MCF 10A (cell line): ENCODE data around the gene TRIM72. TPM values are rescaled to one million over a fixed set of nuclear protein-coding genes. Genes with fewer than 3 reads are reported as not detected.
"Not testable (repeated sequence)": the region's sequence is repeated elsewhere in the genome, so short reads cannot be mapped to it uniquely, and the experiment has no call there.

ENCODE experiments used
- BruUV-seq: library from RNA; stranded (reverse); fragments of 400-500 nt; replicated peaks from 2 replicates; lab custom pipeline; 2021; lab: Mats Ljungman, UMichigan
- CTCF ChIA-PET: fragments of 300-600 bp; sonication (Branson Sonifier 250); formaldehyde crosslinking; extraction: SDS; loops from one replicate; lab custom pipeline; 2021; ENCODE audit warnings: antibody characterized with exemption, inconsistent platforms; lab: Yijun Ruan, JAX
- POLR2A ChIA-PET: fragments of 300-600, 350-650 bp; sonication (Branson Sonifier 250); formaldehyde crosslinking; extraction: SDS; loops from one replicate; lab custom pipeline; 2020; ENCODE audit warnings: antibody characterized with exemption, inconsistent platforms; lab: Yijun Ruan, JAX
- DNase-seq: peaks from one replicate; pipeline ENCODE4 v3.0.0-alpha.2; 2018; ENCODE audit not compliant: unreplicated experiment
- H3K27ac Mint-ChIP-seq: one replicate; pipeline ENCODE4 v1.8.0; 2022; ENCODE audit warnings: mild to moderate bottlenecking, low read depth, mixed read lengths; ENCODE audit not compliant: unreplicated experiment
- H3K27me3 Mint-ChIP-seq: one replicate; pipeline ENCODE4 v1.8.0; 2022; ENCODE audit warnings: mixed read lengths; ENCODE audit not compliant: insufficient read depth, unreplicated experiment
- H3K36me3 Mint-ChIP-seq: one replicate; pipeline ENCODE4 v1.8.0; 2022; ENCODE audit warnings: mild to moderate bottlenecking, moderate library complexity, mixed read lengths; ENCODE audit not compliant: insufficient read depth, unreplicated experiment
- H3K4me1 Mint-ChIP-seq: one replicate; pipeline ENCODE4 v1.8.0; 2022; ENCODE audit warnings: mixed read lengths; ENCODE audit not compliant: insufficient read depth, unreplicated experiment
- H3K4me3 Mint-ChIP-seq: one replicate; pipeline ENCODE4 v1.8.0; 2022; ENCODE audit warnings: mild to moderate bottlenecking, moderate library complexity, mixed read lengths; ENCODE audit not compliant: unreplicated experiment
- H3K9me3 Mint-ChIP-seq: one replicate; pipeline ENCODE4 v1.8.0; 2022; ENCODE audit warnings: mixed read lengths; ENCODE audit not compliant: unreplicated experiment
- intact Hi-C: fragments of 100-400 bp; cut with micrococcal nuclease; formaldehyde crosslinking; loops from 2 replicates; pipeline ENCODE4 v1.14.1; 2022
- total RNA-seq: library from RNA; stranded (reverse); gene quantifications from 2 replicates; pipeline ENCODE4 v1.2.3, GENCODE V29; 2022
- TF ChIP-seq, protein P1 (sequence below): fragments of 200-600 bp; IDR thresholded peaks from one replicate; pipeline ENCODE4 v1.8.0; 2022; ENCODE audit warnings: antibody characterized with exemption, mild to moderate bottlenecking; ENCODE audit not compliant: unreplicated experiment

Gene TRIM72
- total RNA-seq, 1 experiment from 2014 or later: not detected

DNA sequence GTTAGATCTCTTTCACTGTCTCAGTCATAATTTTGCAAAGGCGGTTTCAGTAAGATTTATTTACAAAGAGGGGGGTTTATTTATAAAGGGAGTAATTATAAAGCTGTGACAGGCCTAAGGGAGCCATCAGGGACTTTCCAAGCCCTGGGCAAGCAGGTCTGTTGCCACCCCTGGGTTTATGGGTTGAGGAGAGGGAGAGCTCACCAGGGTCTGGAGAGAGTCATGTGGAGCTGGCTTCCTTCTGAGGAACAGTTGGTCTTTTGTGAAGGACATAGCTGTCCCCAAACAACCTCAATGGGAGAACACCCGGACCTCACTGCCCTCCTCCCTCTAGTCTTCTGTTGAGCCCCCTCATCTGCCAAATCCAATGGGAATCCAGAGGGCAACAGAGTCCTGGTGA lies 55.6 kb downstream of the TRIM72 start:
- no peaks in the 10 kb centered on the region for H3K9me3 Mint-ChIP-seq
- no peaks in the 10 kb centered on the region for H3K27me3 Mint-ChIP-seq
- TF ChIP-seq, protein P1, sequence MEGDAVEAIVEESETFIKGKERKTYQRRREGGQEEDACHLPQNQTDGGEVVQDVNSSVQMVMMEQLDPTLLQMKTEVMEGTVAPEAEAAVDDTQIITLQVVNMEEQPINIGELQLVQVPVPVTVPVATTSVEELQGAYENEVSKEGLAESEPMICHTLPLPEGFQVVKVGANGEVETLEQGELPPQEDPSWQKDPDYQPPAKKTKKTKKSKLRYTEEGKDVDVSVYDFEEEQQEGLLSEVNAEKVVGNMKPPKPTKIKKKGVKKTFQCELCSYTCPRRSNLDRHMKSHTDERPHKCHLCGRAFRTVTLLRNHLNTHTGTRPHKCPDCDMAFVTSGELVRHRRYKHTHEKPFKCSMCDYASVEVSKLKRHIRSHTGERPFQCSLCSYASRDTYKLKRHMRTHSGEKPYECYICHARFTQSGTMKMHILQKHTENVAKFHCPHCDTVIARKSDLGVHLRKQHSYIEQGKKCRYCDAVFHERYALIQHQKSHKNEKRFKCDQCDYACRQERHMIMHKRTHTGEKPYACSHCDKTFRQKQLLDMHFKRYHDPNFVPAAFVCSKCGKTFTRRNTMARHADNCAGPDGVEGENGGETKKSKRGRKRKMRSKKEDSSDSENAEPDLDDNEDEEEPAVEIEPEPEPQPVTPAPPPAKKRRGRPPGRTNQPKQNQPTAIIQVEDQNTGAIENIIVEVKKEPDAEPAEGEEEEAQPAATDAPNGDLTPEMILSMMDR: no peak
- peaks cover 6% of the 10 kb centered on the region for H3K36me3 Mint-ChIP-seq
- no peak overlapping the region for H3K27ac Mint-ChIP-seq
- BruUV-seq: no TSS peak
- DNase-seq: no peak
- peaks cover 41% of the 10 kb centered on the region for H3K4me1 Mint-ChIP-seq
- ChIA-PET CTCF (interaction anchor here (1.2 kb wide), 1 partner anchor 127 kb away, joined by 3 read pairs; no protein-coding TSS in a partner anchor), POLR2A (interaction anchor here (1.0 to 1.1 kb wide), 2 partner anchors 27 to 184 kb away, joined by 3 to 5 read pairs; no protein-coding TSS in a partner anchor)
- intact Hi-C loops: no loop called here
- no peak overlapping the region for H3K4me3 Mint-ChIP-seq

DNA sequence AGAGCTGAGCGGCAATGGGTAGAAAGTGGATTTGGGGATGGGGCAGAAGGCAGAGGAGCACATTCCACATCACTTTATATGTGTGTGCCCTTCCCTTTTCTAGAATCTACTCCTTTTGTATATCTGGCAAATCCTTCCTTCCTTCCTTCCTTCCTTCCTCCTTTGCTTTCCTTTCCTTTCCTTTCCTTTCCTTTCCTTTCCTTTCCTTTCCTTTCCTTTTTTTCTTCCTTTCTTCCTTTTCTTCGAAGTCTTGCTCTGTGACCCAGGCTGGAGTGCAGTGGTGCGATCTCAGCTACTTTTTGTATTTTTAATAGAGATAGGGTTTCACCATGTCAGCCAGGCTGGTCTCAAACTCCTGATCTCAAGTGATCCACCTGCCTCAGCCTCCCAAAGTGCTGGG lies 56.1 kb downstream of the TRIM72 start:
- H3K27me3 Mint-ChIP-seq, H3K4me3 Mint-ChIP-seq, intact Hi-C loops, DNase-seq, BruUV-seq, H3K27ac Mint-ChIP-seq, H3K9me3 Mint-ChIP-seq, H3K36me3 Mint-ChIP-seq: not testable (repeated sequence)
- ChIA-PET CTCF (interaction anchor here (1.2 kb wide), 1 partner anchor 127 kb away, joined by 3 read pairs; no protein-coding TSS in a partner anchor), POLR2A (interaction anchor here (0.6 kb wide), 1 partner anchor 244 kb away, joined by 3 read pairs; no protein-coding TSS in a partner anchor)
- peaks cover 45% of the 10 kb centered on the region for H3K4me1 Mint-ChIP-seq

DNA sequence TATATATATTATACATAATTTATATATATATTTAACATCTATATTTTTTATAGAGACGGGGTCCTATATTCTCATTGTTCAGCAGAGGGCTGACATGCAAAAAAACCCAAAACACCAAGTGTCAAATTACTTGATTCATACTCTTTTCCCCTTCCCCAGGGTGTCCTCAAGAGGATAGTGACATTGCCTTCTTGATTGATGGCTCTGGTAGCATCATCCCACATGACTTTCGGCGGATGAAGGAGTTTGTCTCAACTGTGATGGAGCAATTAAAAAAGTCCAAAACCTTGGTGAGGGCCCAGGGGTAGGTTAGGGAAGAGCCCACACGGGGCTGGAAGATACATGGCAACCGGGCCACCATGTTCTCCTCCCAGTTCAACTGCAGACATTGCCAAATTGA lies 56.9 kb downstream of the TRIM72 start:
- H3K27ac Mint-ChIP-seq: no peak overlapping the region
- H3K27me3 Mint-ChIP-seq: no peaks in the 10 kb centered on the region
- TF ChIP-seq, protein P1: no peak
- H3K4me1 Mint-ChIP-seq: peaks cover 44% of the 10 kb centered on the region
- peaks cover 6% of the 10 kb centered on the region for H3K36me3 Mint-ChIP-seq
- intact Hi-C loops: no loop called here
- ChIA-PET CTCF (interaction anchor here (0.8 kb wide), 1 partner anchor 64 kb away, joined by 3 read pairs; no protein-coding TSS in a partner anchor), POLR2A (no interaction called here)
- H3K4me3 Mint-ChIP-seq: no peak overlapping the region
- no peaks in the 10 kb centered on the region for H3K9me3 Mint-ChIP-seq
- no TSS peak for BruUV-seq
- DNase-seq: no peak

DNA sequence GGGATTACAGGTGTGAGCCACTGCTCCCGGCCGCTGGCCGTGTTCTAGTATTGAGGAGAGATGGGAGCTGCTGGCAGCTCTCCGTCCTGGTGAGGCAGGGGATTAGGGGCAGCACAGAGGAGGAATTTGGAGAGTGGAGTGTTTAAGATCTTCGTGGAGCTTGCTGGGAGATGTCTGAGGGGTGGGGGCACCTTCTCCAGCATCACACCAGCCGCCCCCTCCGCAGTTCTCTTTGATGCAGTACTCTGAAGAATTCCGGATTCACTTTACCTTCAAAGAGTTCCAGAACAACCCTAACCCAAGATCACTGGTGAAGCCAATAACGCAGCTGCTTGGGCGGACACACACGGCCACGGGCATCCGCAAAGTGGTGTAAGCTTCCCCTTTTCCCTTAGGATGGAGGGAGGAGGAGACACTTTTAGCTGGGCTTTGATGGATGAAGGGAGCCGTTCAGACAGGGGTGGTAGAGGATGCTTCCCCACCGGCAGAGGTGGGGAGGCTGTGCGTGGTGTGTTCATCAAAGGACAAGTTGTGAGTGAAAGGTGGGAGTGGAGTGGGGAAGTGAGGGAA lies 57.8 kb downstream of the TRIM72 start:
- ChIA-PET CTCF (interaction anchor here (0.6 to 0.8 kb wide), 4 partner anchors 40 to 598 kb away, joined by 3 read pairs; no protein-coding TSS in a partner anchor), POLR2A (interaction anchor here (0.6 to 0.7 kb wide), 2 partner anchors 8 to 55 kb away, joined by 3 read pairs; no protein-coding TSS in a partner anchor)
- TF ChIP-seq, protein P1: no peak
- no TSS peak for BruUV-seq
- no peak for DNase-seq
- intact Hi-C loops: no loop called here
- H3K9me3 Mint-ChIP-seq: no peaks in the 10 kb centered on the region
- peak overlapping the region; percentile 65 for H3K27ac Mint-ChIP-seq
- no peaks in the 10 kb centered on the region for H3K27me3 Mint-ChIP-seq
- H3K4me1 Mint-ChIP-seq: peaks cover 42% of the 10 kb centered on the region
- peaks cover 6% of the 10 kb centered on the region for H3K36me3 Mint-ChIP-seq
- H3K4me3 Mint-ChIP-seq: no peak overlapping the region
